ENCODE results near the gene PWWP3B.
"Not testable (repeated sequence)": the region's sequence is repeated elsewhere in the genome, so short reads cannot be mapped to it uniquely, and the experiment has no call there.

PWWP3B gene

DNA sequence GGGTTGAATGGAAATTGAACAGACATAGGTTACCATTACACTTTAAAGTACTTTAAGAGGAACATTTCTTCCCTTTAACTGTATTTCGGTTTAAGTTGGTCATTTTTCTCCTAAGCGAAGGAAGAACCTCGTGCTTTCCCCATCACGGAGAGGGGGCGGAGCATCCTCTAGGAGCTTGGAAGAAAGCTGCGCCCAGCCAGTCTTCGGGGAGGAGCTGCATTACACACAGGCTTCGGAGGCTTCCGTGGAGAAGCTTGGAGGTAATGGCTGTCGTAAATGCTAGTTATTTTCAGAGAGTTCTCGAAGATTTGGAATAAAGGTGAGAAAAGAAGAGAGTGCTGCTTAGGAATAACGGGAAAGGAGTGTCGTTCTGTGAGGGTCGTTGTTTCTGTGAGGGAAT, at the start of gene PWWP3B:
PWWP3B (plus strand) TSS at position 199 of the 400 bp plus-strand sequence. CDS start 37,128 bp downstream, outside the sequence.
- DNase-seq (ENCODE audit: low read depth, low spot score), result no peak

GRCh38 chrX:106139048-106139447, 29.1 kb upstream of the PWWP3B start:
- no peak for DNase-seq (ENCODE audit: low read depth, low spot score)

DNA sequence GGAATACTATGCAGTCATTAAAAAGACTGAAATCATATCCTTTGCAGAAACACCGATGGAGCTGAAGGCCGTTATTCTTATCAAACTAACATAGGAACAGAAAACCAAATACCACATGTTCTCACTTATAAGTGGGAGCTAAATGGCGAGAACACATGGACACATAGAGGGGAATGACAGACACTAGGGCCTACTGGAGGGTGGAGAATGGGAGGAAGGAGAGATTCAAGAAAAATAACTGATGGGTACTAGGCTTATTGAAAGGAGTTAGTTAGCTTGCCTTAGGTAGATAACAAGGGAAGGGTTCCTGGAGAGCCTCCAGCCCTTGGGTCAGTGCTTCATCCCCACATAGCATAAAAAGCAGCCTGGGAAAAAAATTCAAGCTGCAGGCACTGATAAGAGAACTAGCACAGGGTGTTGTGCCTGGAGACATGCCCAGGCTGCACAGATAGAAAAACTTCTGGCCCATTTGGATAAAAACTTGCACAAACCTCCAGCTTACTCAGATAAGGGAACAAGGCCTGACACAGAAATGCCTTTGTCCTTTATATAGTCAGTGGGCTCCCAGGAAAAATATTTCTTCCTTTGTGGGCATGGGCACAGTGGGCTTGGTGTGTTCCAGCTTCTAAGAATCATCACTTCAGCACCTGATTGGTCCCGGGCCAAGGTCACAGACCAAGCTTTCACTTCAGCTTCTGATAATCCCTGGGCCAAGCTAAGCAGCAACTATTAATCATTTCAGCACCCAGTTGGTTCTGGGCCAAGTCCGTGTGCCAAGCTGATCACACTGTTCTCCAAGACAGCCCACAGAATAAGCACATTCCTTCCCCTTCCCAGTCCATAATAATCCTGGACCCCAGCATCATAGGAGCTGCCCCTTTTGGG, 23.1 kb upstream of the PWWP3B start:
- DNase-seq (ENCODE audit: low read depth, low spot score), result no peak

DNA sequence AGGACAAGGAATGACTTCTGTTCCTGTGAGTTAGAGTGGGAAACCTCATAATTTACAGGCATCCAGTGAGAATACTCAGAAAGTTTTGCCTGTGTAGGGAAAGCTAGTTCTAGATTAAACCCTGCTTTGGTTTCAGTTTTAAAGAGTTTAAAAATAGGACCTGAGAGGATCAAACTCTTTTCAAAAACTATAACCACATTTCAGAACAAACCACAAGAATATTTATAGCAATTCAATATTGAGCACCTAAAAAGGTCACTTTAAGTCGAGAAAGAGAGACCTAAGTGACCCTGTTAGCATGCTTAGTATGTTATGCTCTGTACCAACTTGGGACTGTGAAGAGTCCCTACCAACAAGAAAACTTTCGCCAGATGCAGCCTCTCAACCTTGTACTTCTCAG, 17.4 kb upstream of the PWWP3B start:
- no peak for DNase-seq (ENCODE audit: low read depth, low spot score)

DNA sequence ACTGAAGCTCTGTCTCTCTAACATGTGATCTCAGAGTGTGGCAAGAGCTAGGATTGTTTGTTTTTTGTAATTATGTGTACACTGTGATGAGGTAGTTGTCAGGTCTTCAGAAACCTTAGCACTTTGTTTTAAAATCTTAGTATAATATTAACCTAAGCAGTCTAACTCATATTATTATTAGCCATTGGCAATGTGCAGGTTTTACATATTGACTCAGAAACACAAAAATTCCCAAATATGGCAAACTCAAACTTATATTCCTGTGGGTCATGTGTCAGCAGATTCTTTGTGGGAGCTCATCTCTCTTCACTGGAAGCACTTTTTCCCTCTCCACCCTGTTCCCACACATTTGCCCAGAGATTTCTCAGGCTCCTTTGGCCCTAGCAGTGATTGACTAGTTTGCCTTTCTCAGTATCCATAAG, 8.2 kb upstream of the PWWP3B start:
- no peak for DNase-seq (ENCODE audit: low read depth, low spot score)

DNA sequence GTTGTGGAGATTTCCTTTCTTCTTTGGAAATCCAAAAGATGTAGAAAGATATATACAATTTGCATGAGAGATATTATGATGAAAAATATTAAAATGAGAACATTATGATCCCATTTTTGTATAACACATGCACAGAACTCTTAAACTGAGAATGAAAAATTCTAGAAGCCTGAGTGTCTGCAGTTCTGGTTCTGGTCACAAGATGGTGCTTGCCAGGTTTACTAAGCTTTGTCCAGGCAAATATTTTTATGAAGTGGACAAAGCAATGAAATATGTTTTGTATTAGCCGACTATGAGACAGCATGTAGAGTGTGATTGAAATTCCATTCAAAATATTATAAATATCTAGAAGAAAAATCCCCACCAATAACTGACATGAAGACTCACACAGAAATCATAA, 2.2 kb downstream of the PWWP3B start:
- no peak for DNase-seq (ENCODE audit: low read depth, low spot score)

GRCh38 chrX:106171293-106171820, 3.3 kb downstream of the PWWP3B start:
- no peak for DNase-seq (ENCODE audit: low read depth, low spot score)

DNA sequence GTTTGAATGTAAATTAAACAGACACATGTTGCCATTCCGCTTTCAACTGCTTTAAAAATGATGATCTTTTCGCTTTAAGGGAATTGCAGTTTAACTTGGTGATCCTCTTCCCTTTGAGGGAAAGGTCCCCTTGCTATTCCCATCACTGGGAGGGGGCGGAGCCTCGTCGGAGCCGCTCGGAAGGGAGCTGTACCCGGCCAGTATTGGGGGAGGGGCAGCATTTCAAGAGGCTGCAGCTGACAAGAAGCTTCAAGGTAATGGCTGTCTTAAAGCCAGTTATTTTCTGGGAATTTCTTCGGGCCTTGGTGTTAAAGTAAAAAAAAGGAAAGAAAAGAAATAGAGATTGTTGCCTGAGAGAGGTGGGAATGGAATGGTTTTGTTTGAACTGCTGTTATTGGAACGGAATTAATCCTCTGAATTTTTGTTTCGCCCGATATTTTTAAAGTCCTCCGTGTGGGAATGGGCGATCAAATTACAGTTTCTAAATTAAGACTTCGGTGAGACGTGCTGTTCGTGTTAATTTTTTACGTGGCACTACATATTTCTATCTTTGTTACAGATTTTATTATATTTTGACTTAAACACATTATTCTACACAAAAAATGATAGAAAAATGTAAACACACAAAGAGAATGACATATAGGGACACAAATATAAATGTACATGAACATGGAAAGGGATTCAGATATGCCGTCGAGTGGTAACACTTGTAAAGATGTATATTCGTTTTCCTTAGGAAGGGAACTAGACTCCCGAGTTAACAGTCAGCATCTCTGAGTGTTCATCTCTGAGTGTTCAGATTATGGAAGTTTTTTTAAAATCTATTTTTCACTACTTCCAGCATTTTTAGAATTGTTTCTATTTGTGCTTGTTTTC, 9.2 kb downstream of the PWWP3B start:
- DNase-seq (ENCODE audit: low read depth, low spot score), result peak; percentile 36

DNA sequence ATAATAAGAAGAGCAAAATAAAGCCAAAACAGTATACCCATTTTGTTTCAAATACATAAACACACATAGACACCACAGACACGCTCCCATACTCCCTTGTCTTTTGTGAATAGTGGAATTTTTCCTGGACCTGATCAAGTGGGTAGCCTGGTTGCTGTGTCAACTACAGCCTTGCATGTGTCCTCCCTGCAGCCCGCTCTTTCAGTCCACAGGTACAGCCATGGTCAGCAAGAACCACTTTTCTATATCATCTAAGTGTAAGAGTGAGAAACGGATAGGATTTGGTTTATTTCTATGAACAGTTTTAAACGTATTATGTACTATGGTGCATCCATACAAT, 9.8 kb downstream of the PWWP3B start:
- DNase-seq (ENCODE audit: low read depth, low spot score), result no peak

DNA sequence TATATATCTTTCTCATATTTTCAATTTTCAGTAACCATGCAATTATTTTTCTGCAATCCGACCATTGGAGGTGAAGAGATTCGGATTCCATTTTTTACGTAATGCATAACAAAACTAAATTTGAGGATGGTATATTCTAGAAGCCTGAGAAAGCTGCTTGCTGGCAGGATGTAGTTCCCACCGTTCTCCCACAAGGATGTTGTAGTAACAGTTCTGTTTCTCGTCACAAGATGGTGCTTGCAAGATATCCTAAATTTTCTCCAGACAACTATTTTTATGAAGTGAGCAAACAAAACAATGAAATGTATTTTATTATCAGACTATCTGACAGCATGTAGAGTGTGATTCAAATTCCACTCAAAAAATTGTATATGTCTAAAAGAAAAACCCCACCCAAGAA, 10.7 kb downstream of the PWWP3B start:
- no peak for DNase-seq (ENCODE audit: low read depth, low spot score)

- DNase-seq (ENCODE audit: low read depth, low spot score), result not testable (repeated sequence)
These were observed 15.6 kb downstream of the PWWP3B start for GRCh38 chrX:106183685-106184084.

DNA sequence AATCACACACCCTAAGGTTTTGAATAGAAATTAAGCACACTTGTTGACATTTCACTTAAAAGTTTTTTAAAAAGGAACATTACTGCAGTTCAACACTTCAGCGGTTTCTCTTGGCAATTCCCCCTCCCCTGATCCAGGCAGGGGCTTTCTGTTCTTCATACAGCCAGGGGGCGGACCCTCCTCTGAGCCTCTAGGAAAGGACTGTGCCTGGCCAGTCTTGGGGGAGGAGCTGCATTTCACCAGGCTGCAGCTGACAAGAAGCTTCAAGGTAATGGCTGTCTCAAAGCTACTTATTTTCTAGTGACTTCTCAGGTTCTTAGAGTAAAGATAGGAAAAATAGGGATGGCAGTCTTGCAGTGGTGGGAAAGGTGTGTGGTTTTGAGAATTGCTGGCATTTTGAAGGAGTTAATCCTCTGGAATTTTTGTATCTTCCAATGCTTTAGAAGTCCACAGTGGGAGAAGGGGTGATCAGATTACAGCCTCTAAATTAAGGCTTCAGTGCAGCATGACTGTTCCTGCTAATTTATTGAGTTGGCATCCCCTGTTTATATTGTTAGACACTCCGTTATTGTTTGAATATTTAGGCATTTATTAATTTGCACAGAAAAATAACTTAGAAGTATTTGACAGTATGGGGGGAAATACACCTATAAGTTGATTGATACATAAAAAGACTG, 33.5 kb downstream of the PWWP3B start:
- DNase-seq (ENCODE audit: low read depth, low spot score), result no peak

- DNase-seq (ENCODE audit: low read depth, low spot score), result no peak
These were observed 35.2 kb downstream of the PWWP3B start for GRCh38 chrX:106203315-106203714.

DNA sequence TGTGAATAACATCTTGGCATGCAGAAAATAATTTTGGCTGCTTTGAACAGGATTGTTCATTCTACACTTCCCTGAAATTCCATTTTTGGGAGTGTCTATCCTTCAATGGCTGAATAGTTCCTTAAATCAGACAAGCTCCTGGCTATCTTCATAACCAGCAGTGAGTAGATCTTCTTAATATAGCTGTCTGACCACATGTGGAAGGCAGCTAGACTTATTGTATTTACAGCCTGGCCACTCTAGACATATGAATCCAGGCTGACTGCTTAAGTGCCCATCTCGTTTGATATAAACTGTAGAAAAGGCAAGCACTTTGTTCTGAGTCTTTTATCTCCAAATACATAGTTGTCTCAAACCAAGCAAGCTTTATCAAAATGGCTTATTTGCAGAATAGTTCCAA, 40.0 kb downstream of the PWWP3B start:
- DNase-seq (ENCODE audit: low read depth, low spot score), result no peak
